Measurements from ENCODE around the gene FRMD4A.

FRMD4A gene

GRCh38 chr10:13820119-13820963, 510.4 kb downstream of the FRMD4A start:
- FAIRE-seq (no peak), DNase-seq (ENCODE audit: insufficient read length, low spot score) (no peak)
- no peak for TF ChIP-seq POU2F2 (IDR thresholded peaks at IDR 0.05; ENCODE audit: low read depth, low read length)
- TF ChIP-seq POLR2A (IDR thresholded peaks at IDR 0.05; ENCODE audit: low read depth, low read length), result no peak
- no peak for TF ChIP-seq POLR2AphosphoS5 (IDR thresholded peaks at IDR 0.05; ENCODE audit: low read depth, low read length)
- no peak for TF ChIP-seq SPI1 (IDR thresholded peaks at IDR 0.05; ENCODE audit: low read depth, low read length)
- no peak for TF ChIP-seq TAF1 (IDR thresholded peaks at IDR 0.05; ENCODE audit: low read depth, low read length)
- TF ChIP-seq PAX5 (IDR thresholded peaks at IDR 0.05; ENCODE audit: insufficient read depth, low read length, severe bottlenecking), result no peak

GRCh38 chr10:13816195-13816925, 514.4 kb downstream of the FRMD4A start:
- TF ChIP-seq POU2F2 (IDR thresholded peaks at IDR 0.05; ENCODE audit: low read depth, low read length) (no peak), POLR2AphosphoS5 (IDR thresholded peaks at IDR 0.05; ENCODE audit: low read depth, low read length) (no peak), SPI1 (IDR thresholded peaks at IDR 0.05; ENCODE audit: low read depth, low read length) (no peak), TAF1 (IDR thresholded peaks at IDR 0.05; ENCODE audit: low read depth, low read length) (no peak), POLR2A (IDR thresholded peaks at IDR 0.05; ENCODE audit: low read depth, low read length) (no peak), PAX5 (IDR thresholded peaks at IDR 0.05; ENCODE audit: insufficient read depth, low read length, severe bottlenecking) (no peak)
- FAIRE-seq, result no peak
- no peak for DNase-seq (ENCODE audit: insufficient read length, low spot score)

- FAIRE-seq (no peak), DNase-seq (ENCODE audit: insufficient read length, low spot score) (no peak)
- no peak for TF ChIP-seq TAF1 (IDR thresholded peaks at IDR 0.05; ENCODE audit: low read depth, low read length)
- TF ChIP-seq PAX5 (IDR thresholded peaks at IDR 0.05; ENCODE audit: insufficient read depth, low read length, severe bottlenecking), result no peak
- TF ChIP-seq POLR2AphosphoS5 (IDR thresholded peaks at IDR 0.05; ENCODE audit: low read depth, low read length), result no peak
- TF ChIP-seq SPI1 (IDR thresholded peaks at IDR 0.05; ENCODE audit: low read depth, low read length), result no peak
- TF ChIP-seq POLR2A (IDR thresholded peaks at IDR 0.05; ENCODE audit: low read depth, low read length), result no peak
- no peak for TF ChIP-seq POU2F2 (IDR thresholded peaks at IDR 0.05; ENCODE audit: low read depth, low read length)
Observed at GRCh38 chr10:13815756-13816155, 515.0 kb downstream of the FRMD4A start.

GRCh38 chr10:13813550-13813949, 517.2 kb downstream of the FRMD4A start:
- no peak for TF ChIP-seq TAF1 (IDR thresholded peaks at IDR 0.05; ENCODE audit: low read depth, low read length)
- no peak for TF ChIP-seq POU2F2 (IDR thresholded peaks at IDR 0.05; ENCODE audit: low read depth, low read length)
- TF ChIP-seq POLR2A (IDR thresholded peaks at IDR 0.05; ENCODE audit: low read depth, low read length), result no peak
- TF ChIP-seq POLR2AphosphoS5 (IDR thresholded peaks at IDR 0.05; ENCODE audit: low read depth, low read length), result no peak
- FAIRE-seq (no peak), DNase-seq (ENCODE audit: insufficient read length, low spot score) (no peak)

- no peak for FAIRE-seq
- DNase-seq (ENCODE audit: insufficient read length, low spot score), result no peak
- no peak for TF ChIP-seq PAX5 (IDR thresholded peaks at IDR 0.05; ENCODE audit: insufficient read depth, low read length, severe bottlenecking)
- TF ChIP-seq POLR2AphosphoS5 (IDR thresholded peaks at IDR 0.05; ENCODE audit: low read depth, low read length), result no peak
- TF ChIP-seq TAF1 (IDR thresholded peaks at IDR 0.05; ENCODE audit: low read depth, low read length), result no peak
- TF ChIP-seq POLR2A (IDR thresholded peaks at IDR 0.05; ENCODE audit: low read depth, low read length), result no peak
- TF ChIP-seq SPI1 (IDR thresholded peaks at IDR 0.05; ENCODE audit: low read depth, low read length), result no peak
- TF ChIP-seq POU2F2 (IDR thresholded peaks at IDR 0.05; ENCODE audit: low read depth, low read length), result no peak
Observed at GRCh38 chr10:13812804-13813203, 517.9 kb downstream of the FRMD4A start.

GRCh38 chr10:13810568-13810967, 520.2 kb downstream of the FRMD4A start:
- TF ChIP-seq TAF1 (IDR thresholded peaks at IDR 0.05; ENCODE audit: low read depth, low read length) (no peak), POLR2A (IDR thresholded peaks at IDR 0.05; ENCODE audit: low read depth, low read length) (no peak), POU2F2 (IDR thresholded peaks at IDR 0.05; ENCODE audit: low read depth, low read length) (no peak), SPI1 (IDR thresholded peaks at IDR 0.05; ENCODE audit: low read depth, low read length) (no peak), PAX5 (IDR thresholded peaks at IDR 0.05; ENCODE audit: insufficient read depth, low read length, severe bottlenecking) (no peak), POLR2AphosphoS5 (IDR thresholded peaks at IDR 0.05; ENCODE audit: low read depth, low read length) (no peak)
- DNase-seq (ENCODE audit: insufficient read length, low spot score), result no peak
- FAIRE-seq, result no peak

- TF ChIP-seq TAF1 (IDR thresholded peaks at IDR 0.05; ENCODE audit: low read depth, low read length) (no peak), POU2F2 (IDR thresholded peaks at IDR 0.05; ENCODE audit: low read depth, low read length) (no peak), POLR2AphosphoS5 (IDR thresholded peaks at IDR 0.05; ENCODE audit: low read depth, low read length) (no peak), PAX5 (IDR thresholded peaks at IDR 0.05; ENCODE audit: insufficient read depth, low read length, severe bottlenecking) (no peak), POLR2A (IDR thresholded peaks at IDR 0.05; ENCODE audit: low read depth, low read length) (no peak), SPI1 (IDR thresholded peaks at IDR 0.05; ENCODE audit: low read depth, low read length) (no peak)
- DNase-seq (ENCODE audit: insufficient read length, low spot score), result no peak
- no peak for FAIRE-seq
Observed at GRCh38 chr10:13809427-13809826, 521.3 kb downstream of the FRMD4A start.

GRCh38 chr10:13808556-13809391, 522.0 kb downstream of the FRMD4A start:
- DNase-seq (ENCODE audit: insufficient read length, low spot score) (no peak), FAIRE-seq (no peak)
- TF ChIP-seq POLR2AphosphoS5 (IDR thresholded peaks at IDR 0.05; ENCODE audit: low read depth, low read length) (no peak), POLR2A (IDR thresholded peaks at IDR 0.05; ENCODE audit: low read depth, low read length) (no peak), PAX5 (IDR thresholded peaks at IDR 0.05; ENCODE audit: insufficient read depth, low read length, severe bottlenecking) (no peak), TAF1 (IDR thresholded peaks at IDR 0.05; ENCODE audit: low read depth, low read length) (no peak), SPI1 (IDR thresholded peaks at IDR 0.05; ENCODE audit: low read depth, low read length) (no peak), POU2F2 (IDR thresholded peaks at IDR 0.05; ENCODE audit: low read depth, low read length) (no peak)
